CMK (cell line): Measurements from ENCODE around the gene ZC3H4.

Experiments used
- DNase-seq: peaks from one replicate; pipeline ENCODE4 v3.0.0-alpha.2; 2010; ENCODE audit warnings: low read depth

Gene ZC3H4

GRCh38 chr19:47020992-47021496 lies 92.5 kb downstream of the ZC3H4 start:
- no peak for DNase-seq

- no peak for DNase-seq
Measured at GRCh38 chr19:47020132-47020805, 93.3 kb downstream of the ZC3H4 start.

GRCh38 chr19:47019431-47020041 lies 94.0 kb downstream of the ZC3H4 start, which contains the start of gene NPAS1:
TSS of gene NPAS1 (plus strand) at chr19:47019837. CDS start at chr19:47021048, 1,211 bp downstream.
- no peak for DNase-seq

GRCh38 chr19:47018923-47019322 lies 94.7 kb downstream of the ZC3H4 start:
- DNase-seq = no peak
